Lower leg skin (tissue), 4 donors: Measurements from ENCODE around the gene SGCA. TPM values are rescaled to one million over a fixed set of nuclear protein-coding genes. Genes with fewer than 3 reads are reported as not detected.
A peak's percentile ranks its signal among the peaks of the same experiment; 100 is the strongest.

Source experiments
- DNase-seq, 2 donors: peaks; one replicate each; pipeline ENCODE4 v3.0.0-alpha.2; 2019; ENCODE audit warnings: low spot score in 2 of 2
- H3K4me3 ChIP-seq: fragments of 200-600 bp; sonication (generic); 2 replicates; pipeline ENCODE4 v1.5.1; 2017; ENCODE audit warnings: mild to moderate bottlenecking, low read depth; ENCODE audit not compliant: poor library complexity, severe bottlenecking
- POLR2A ChIP-seq, 2 donors: fragments of 450-650 bp; IDR thresholded peaks; one replicate each; pipeline ENCODE4 v1.6.1; 2016 to 2017; ENCODE audit warnings: antibody characterized with exemption in 2 of 2, mild to moderate bottlenecking in 1 of 2, moderate library complexity in 1 of 2
- WGBS, 2 donors: methylation state at CpG; one replicate each; pipeline ENCODE4 v1.1.5; 2018; 5-methylcytosine and 5-hydroxymethylcytosine counted together
- intact Hi-C: fragments of 100-400 bp; cut with DNase I; formaldehyde crosslinking; loops from one replicate; pipeline ENCODE4 v1.15.0; 2023; ENCODE audit warnings: low total_unique reads
- total RNA-seq, 4 donors: library from RNA; depleted of rRNA; stranded (reverse); fragments of >200 nt; gene quantifications; one replicate each; pipeline ENCODE4 v1.1.0, GENCODE V29; 2016
- TF ChIP-seq, protein P1 (sequence below), 3 donors: fragments of 450-650 bp; IDR thresholded peaks; one replicate each; pipeline ENCODE4 v1.5.1; 2016; ENCODE audit warnings: antibody characterized with exemption in 3 of 3, mild to moderate bottlenecking in 3 of 3, moderate library complexity in 2 of 3

SGCA gene
- total RNA-seq, 4 donors from 2014 or later = 1.0 to 9.9 (median 5.6) TPM

DNA sequence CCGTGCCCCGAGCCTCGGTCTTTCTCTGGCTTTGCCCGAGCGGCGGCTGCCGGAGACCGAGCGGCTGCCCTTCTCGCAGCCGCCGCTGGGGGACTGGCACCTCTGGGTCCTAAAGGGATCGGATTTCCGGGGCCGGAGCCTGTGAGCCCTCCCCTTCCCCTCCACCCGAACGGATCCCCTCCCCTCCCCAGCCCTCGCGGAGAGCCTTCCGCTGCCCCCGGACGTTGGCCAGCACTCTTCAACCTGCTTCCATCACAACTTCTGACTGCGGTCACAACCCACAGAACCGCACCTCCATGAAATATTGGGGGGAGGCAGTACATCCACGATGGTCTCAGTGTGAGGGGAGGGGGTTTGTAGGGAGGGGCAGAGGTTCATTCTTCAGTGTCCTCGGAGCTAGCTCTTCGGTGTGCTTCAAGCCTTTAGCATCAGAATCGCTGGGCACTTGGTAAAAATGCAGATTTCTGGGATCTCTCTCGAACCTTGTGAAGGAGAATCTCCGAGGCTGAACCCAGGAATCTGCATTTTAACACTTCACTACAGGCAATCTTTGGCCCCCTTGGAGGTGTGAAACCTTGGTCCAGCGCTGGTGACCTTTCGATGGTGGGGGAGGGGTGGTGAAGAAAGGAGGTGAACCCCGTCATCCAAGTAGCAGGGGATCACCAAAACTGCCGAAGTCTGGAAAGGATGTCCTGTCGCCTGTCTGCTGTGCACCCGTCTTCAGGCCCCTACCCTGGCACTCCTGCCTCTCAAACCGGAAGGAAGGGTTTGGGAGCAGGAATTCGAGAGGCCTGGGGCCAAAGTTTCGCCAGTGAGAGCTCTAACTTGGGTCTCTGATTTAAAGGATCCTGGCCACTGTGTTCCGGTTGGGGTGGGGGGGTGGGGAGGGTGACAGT is 14.5 kb upstream of the SGCA start:
- TF ChIP-seq, protein P1, sequence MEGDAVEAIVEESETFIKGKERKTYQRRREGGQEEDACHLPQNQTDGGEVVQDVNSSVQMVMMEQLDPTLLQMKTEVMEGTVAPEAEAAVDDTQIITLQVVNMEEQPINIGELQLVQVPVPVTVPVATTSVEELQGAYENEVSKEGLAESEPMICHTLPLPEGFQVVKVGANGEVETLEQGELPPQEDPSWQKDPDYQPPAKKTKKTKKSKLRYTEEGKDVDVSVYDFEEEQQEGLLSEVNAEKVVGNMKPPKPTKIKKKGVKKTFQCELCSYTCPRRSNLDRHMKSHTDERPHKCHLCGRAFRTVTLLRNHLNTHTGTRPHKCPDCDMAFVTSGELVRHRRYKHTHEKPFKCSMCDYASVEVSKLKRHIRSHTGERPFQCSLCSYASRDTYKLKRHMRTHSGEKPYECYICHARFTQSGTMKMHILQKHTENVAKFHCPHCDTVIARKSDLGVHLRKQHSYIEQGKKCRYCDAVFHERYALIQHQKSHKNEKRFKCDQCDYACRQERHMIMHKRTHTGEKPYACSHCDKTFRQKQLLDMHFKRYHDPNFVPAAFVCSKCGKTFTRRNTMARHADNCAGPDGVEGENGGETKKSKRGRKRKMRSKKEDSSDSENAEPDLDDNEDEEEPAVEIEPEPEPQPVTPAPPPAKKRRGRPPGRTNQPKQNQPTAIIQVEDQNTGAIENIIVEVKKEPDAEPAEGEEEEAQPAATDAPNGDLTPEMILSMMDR (IDR thresholded peaks at IDR 0.05) = no peak
- TF ChIP-seq POLR2A (IDR thresholded peaks at IDR 0.05) = no peak
- 0 to 1% methylated on average over 32 of the region's 40 CpGs for WGBS, 2 donors
- DNase-seq = peak; percentile 83 to 98
- intact Hi-C loops = no loop called here
- H3K4me3 ChIP-seq = peak overlapping the region; percentile 77

GRCh38 chr17:50151937-50152547 is 13.8 kb upstream of the SGCA start:
- WGBS, 2 donors = 1% methylated on average over 12 of the region's 12 CpGs
- H3K4me3 ChIP-seq = peak overlapping the region; percentile 13
- no peak for TF ChIP-seq POLR2A (IDR thresholded peaks at IDR 0.05)
- TF ChIP-seq, protein P1 (IDR thresholded peaks at IDR 0.05) = no peak
- peak; percentile 83 to 97 for DNase-seq
- intact Hi-C loops = no loop called here

DNA sequence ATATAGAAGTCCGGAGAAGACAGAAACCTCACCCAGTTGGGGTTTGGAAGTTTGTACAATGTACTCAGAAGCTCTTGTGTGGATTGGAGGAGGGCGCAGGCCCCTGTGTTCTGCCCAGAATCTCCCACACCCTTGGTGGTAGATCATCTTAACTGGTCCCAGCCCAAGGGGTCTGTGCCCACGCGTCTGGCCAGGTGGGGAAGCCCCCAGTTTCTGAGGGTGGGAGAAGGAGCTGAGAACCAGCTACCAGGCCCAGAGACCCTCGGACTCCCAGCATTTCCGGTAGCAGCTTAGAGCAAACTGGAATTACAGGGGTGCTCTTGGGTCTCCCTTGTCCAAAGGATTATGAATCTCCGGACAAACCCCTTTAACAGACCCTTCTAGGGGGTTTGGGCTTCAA is 13.1 kb upstream of the SGCA start:
- intact Hi-C loops = no loop called here
- H3K4me3 ChIP-seq = no peak overlapping the region
- DNase-seq = no peak
- TF ChIP-seq, protein P1 (IDR thresholded peaks at IDR 0.05) = no peak
- no peak for TF ChIP-seq POLR2A (IDR thresholded peaks at IDR 0.05)
- WGBS, 2 donors = 62 to 72% methylated on average over 7 of the region's 7 CpGs

- no peak for DNase-seq
- 23 to 26% methylated on average over 16 of the region's 16 CpGs for WGBS, 2 donors
- intact Hi-C loops = no loop called here
- H3K4me3 ChIP-seq = no peak overlapping the region
- TF ChIP-seq, protein P1 (IDR thresholded peaks at IDR 0.05) = no peak
- no peak for TF ChIP-seq POLR2A (IDR thresholded peaks at IDR 0.05)
Measured at GRCh38 chr17:50153650-50154575, 11.9 kb upstream of the SGCA start.

- intact Hi-C loops = no loop called here
- H3K4me3 ChIP-seq = no peak overlapping the region
- no peak for DNase-seq
- TF ChIP-seq POLR2A (IDR thresholded peaks at IDR 0.05) = no peak
- TF ChIP-seq, protein P1 (IDR thresholded peaks at IDR 0.05) = no peak
- WGBS, 2 donors = 33 to 45% methylated on average over 1 of the region's 1 CpG
Measured at GRCh38 chr17:50154604-50155003, 11.2 kb upstream of the SGCA start.
